HG03378 (cell line): ENCODE measurements around the gene XCL1.

Experiments used
- ATAC-seq: cut with Tn5 transposase; IDR thresholded peaks from one replicate; pipeline ENCODE4 v1.9.1; 2021; ENCODE audit warnings: mild to moderate bottlenecking, moderate library complexity; ENCODE audit not compliant: unreplicated experiment

Gene XCL1

GRCh38 chr1:168603501-168604110 lies 27.2 kb downstream of the XCL1 start:
- ATAC-seq, result no peak

- ATAC-seq, result no peak
These were observed 29.0 kb downstream of the XCL1 start for GRCh38 chr1:168605443-168605842.

- no peak for ATAC-seq
These were observed 29.7 kb downstream of the XCL1 start for GRCh38 chr1:168606096-168606495.

- ATAC-seq, result no peak
These were observed 31.5 kb downstream of the XCL1 start for GRCh38 chr1:168607872-168608428.

GRCh38 chr1:168608796-168609715 lies 32.7 kb downstream of the XCL1 start:
- no peak for ATAC-seq

- no peak for ATAC-seq
These were observed 33.5 kb downstream of the XCL1 start for GRCh38 chr1:168609741-168610510.

- ATAC-seq, result no peak
These were observed 36.6 kb downstream of the XCL1 start for GRCh38 chr1:168613038-168613451.

- ATAC-seq, result no peak
These were observed 37.4 kb downstream of the XCL1 start for GRCh38 chr1:168613691-168614231.

- no peak for ATAC-seq
These were observed 37.8 kb downstream of the XCL1 start for GRCh38 chr1:168614235-168614634.

GRCh38 chr1:168615965-168616364 lies 39.6 kb downstream of the XCL1 start:
- ATAC-seq, result no peak

GRCh38 chr1:168617974-168618750 lies 41.8 kb downstream of the XCL1 start:
- ATAC-seq, result no peak

GRCh38 chr1:168618886-168619285 lies 42.5 kb downstream of the XCL1 start:
- no peak for ATAC-seq

GRCh38 chr1:168621356-168621755 lies 45.0 kb downstream of the XCL1 start:
- ATAC-seq, result no peak

GRCh38 chr1:168623003-168623828 lies 46.8 kb downstream of the XCL1 start:
- ATAC-seq, result no peak

- ATAC-seq, result no peak
These were observed 47.4 kb downstream of the XCL1 start for GRCh38 chr1:168623831-168624230.

GRCh38 chr1:168626326-168626725 lies 49.9 kb downstream of the XCL1 start:
- ATAC-seq, result no peak

GRCh38 chr1:168627370-168627769 lies 51.0 kb downstream of the XCL1 start:
- ATAC-seq, result no peak

- ATAC-seq, result no peak
These were observed 52.4 kb downstream of the XCL1 start for GRCh38 chr1:168628807-168629206.

- ATAC-seq, result no peak
These were observed 53.1 kb downstream of the XCL1 start for GRCh38 chr1:168629466-168629865.
